Activated gamma-delta T cell treated with Interleukin-2 at 50 U/mL for 16 hours (primary cell): ENCODE results near the gene DRD1.

Experiments used
- DNase-seq: peaks from one replicate; pipeline ENCODE4 v3.0.0-alpha.2; 2020

The DRD1 gene

GRCh38 chr5:175444060-175444904 lies at the start of gene DRD1:
Gene DRD1 (minus strand): TSS chr5:175444182. CDS start chr5:175443099, 1,083 bp downstream.
- peak; percentile 26 for DNase-seq

- no peak for DNase-seq
Measured at GRCh38 chr5:175493726-175494125, 49.7 kb upstream of the DRD1 start.

- no peak for DNase-seq
Measured at GRCh38 chr5:175493260-175493659, 49.3 kb upstream of the DRD1 start.

- DNase-seq = no peak
Measured at GRCh38 chr5:175491223-175491622, 47.2 kb upstream of the DRD1 start.

- DNase-seq = no peak
Measured at GRCh38 chr5:175489693-175490443, 45.9 kb upstream of the DRD1 start.

GRCh38 chr5:175487514-175488222 lies 43.7 kb upstream of the DRD1 start:
- no peak for DNase-seq

- no peak for DNase-seq
Measured at GRCh38 chr5:175485631-175486030, 41.6 kb upstream of the DRD1 start.

GRCh38 chr5:175484829-175485228 lies 40.8 kb upstream of the DRD1 start:
- DNase-seq = no peak

- no peak for DNase-seq
Measured at GRCh38 chr5:175484322-175484721, 40.3 kb upstream of the DRD1 start.

- no peak for DNase-seq
Measured at GRCh38 chr5:175483337-175483736, 39.4 kb upstream of the DRD1 start.

GRCh38 chr5:175479125-175479881 lies 35.3 kb upstream of the DRD1 start:
- no peak for DNase-seq

- peak; percentile 69 for DNase-seq
Measured at GRCh38 chr5:175478384-175479124, 34.6 kb upstream of the DRD1 start, which contains the start of gene SFXN1. Gene SFXN1 (plus strand): TSS chr5:175478560. CDS start chr5:175492104, 13,544 bp downstream.

- no peak for DNase-seq
Measured at GRCh38 chr5:175478008-175478383, 34.0 kb upstream of the DRD1 start.

GRCh38 chr5:175477440-175477839 lies 33.5 kb upstream of the DRD1 start:
- DNase-seq = no peak

GRCh38 chr5:175475248-175475647 lies 31.3 kb upstream of the DRD1 start:
- no peak for DNase-seq

GRCh38 chr5:175472378-175472777 lies 28.4 kb upstream of the DRD1 start:
- DNase-seq = no peak

GRCh38 chr5:175471628-175472027 lies 27.6 kb upstream of the DRD1 start:
- DNase-seq = no peak

GRCh38 chr5:175471196-175471595 lies 27.2 kb upstream of the DRD1 start:
- DNase-seq = no peak

- DNase-seq = no peak
Measured at GRCh38 chr5:175470781-175471180, 26.8 kb upstream of the DRD1 start.

GRCh38 chr5:175469916-175470315 lies 25.9 kb upstream of the DRD1 start:
- no peak for DNase-seq

- no peak for DNase-seq
Measured at GRCh38 chr5:175468892-175469291, 24.9 kb upstream of the DRD1 start.
